HG03469 (cell line): ENCODE results near the gene TMEM243.
"Not testable (repeated sequence)": the region's sequence is repeated elsewhere in the genome, so short reads cannot be mapped to it uniquely, and the experiment has no call there.

Experiments used
- ATAC-seq: cut with Tn5 transposase; IDR thresholded peaks from one replicate; pipeline ENCODE4 v1.9.1; 2021; ENCODE audit warnings: mild to moderate bottlenecking, moderate library complexity, moderate number of reproducible peaks; ENCODE audit not compliant: unreplicated experiment

The TMEM243 gene, protein sequence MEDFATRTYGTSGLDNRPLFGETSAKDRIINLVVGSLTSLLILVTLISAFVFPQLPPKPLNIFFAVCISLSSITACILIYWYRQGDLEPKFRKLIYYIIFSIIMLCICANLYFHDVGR

DNA sequence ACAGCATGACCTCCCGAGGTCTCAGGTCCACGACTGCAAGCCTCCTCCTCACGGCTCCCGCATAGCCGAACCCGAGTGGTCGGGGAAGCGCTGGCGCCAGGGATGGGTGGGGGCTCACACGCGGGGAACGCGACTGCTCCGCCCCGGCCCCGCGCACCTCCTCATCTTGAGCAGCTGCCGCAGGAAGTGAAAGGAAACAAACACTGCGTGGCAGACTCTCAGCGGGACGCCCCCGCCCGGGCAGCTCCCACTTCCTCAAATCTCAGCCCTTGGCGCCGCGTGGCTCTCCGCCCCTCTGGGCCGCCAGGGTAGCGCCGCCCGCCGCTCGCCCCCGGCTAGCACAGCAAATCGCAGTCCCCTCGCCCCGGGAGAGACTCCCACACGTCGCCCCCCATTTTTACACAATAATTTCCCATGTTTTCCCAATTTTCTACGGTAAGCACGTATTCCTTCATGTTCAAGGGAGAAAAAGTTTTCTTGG, at the start of gene TMEM243:
Gene TMEM243 (minus strand): TSS at position 188 of the 481 bp plus-strand sequence. CDS start 229 bp downstream, outside the sequence.
- ATAC-seq = peak; percentile 31

GRCh38 chr7:87267239-87267900, 47.8 kb upstream of the TMEM243 start:
- peak; percentile 87 for ATAC-seq

GRCh38 chr7:87263537-87263936, 44.0 kb upstream of the TMEM243 start:
- ATAC-seq = no peak

GRCh38 chr7:87253589-87254087, 34.1 kb upstream of the TMEM243 start:
- no peak for ATAC-seq

DNA sequence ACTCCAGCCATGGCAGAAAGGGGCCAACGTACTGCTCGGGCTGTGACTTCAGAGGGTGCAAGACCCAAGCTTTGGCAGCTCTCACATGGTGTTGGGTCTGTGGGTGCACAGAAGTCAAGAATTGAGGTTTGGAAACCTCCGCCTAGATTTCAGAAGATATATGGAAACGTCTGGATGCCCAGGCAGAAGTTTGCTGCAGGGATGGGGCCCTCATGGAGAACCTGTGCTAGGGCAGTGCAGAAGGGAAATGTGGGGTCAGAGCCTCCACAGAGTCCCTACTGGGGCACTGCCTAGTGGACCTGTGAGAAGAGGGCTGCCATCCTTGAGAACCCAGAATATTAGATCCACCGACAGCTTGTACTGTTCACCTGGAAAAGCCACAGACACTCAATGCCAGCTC, 26.1 kb upstream of the TMEM243 start:
- ATAC-seq = not testable (repeated sequence)

DNA sequence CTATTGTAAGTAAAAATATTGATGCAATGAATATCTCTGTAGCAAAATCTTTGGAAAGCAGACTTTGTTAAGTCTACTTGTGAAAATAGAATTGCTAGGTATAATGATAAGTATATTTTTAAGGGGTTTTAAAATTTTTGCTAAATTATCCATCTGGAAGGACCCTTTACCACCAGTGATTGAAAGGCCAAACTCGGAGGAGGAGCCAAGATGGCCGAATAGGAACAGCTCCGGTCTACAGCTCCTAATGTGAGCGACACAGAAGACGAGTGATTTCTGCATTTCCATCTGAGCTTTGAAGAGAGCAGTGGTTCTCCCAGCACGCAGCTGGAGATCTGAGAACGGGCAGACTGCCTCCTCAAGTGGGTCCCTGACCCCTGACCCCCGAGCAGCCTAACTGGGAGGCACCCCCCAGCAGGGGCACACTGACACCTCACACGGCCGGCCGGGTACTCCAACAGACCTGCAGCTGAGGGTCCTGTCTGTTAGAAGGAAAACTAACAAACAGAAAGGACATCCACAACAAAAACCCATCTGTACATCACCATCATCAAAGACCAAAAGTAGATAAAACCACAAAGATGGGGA, 19.0 kb upstream of the TMEM243 start:
- ATAC-seq = not testable (repeated sequence)

DNA sequence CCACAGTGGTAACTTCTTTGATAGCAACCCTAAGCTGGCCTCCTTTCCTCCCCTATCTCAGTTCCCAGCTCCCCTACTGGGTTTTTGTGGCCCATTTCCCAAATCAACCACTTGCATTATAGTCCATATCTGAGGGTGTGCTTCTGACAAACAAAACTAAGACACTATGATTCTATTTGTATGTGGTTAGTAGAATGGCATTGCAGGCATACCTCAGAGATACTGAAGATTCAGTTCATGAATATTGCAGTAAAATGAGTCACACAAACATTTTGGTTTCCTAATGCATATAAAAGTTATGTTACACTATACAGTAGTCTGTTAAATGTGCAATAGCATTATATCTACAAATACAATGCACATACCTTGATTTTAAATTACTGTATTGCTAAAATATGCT, 15.4 kb upstream of the TMEM243 start:
- no peak for ATAC-seq

DNA sequence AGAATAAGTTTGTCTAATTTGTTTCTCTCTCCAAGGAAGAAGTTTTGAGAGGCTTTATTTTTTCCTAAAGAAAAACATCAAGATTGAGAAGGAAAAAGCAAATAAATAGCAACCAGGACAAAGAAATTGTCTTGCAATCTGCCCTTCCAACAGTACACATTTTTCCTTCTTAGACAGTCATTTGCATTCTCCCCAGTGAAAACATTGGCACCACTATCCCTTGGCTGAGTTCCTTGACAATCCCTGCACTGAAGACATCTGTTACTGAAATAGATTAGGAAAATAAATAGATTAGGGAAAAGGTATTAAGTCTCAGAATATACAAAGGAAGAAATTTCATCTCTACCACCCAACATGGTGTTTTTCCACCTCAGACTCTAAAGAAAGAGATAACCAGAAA, 12.2 kb upstream of the TMEM243 start:
- ATAC-seq = no peak

DNA sequence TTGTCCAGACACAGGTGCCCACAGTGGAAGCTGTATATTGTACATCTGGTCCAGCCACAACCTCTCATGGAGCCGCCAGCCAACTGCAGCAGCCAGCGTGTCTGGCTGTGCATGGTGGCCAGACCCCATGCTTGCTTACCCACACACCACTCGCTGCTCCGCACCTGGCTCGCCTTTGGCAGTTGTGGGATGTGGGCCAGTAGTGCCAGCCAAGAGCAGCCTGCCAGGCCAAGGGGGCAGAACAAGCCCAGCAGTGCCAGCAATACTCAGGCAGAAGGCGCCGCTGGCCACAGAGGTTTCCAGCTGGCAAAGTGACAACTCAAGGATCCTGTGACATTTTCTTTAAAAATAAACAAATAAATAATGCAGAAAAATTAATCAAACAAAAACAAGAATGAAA, 11.7 kb upstream of the TMEM243 start:
- ATAC-seq = no peak

DNA sequence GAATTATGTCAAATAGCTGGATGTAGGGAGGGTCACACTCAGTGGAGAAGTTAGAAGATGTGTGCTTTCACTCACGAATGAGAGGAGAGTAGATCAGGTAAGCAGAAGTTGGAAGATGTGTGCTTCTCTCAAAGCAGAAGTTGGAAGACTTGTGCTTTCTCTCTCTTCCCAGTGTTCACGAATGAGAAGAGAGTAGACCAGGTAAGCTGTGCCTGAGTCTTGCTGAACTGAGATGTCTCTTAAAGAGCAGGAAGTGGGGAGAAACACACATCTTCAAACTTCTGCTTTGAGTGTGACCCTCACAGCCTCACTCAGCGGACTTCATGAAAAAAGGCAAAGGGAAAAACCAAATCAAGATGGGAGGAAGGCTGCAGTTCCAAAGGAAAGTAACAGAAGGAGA, 7.0 kb upstream of the TMEM243 start:
- no peak for ATAC-seq

GRCh38 chr7:87225696-87226095, 6.2 kb upstream of the TMEM243 start:
- ATAC-seq = no peak

DNA sequence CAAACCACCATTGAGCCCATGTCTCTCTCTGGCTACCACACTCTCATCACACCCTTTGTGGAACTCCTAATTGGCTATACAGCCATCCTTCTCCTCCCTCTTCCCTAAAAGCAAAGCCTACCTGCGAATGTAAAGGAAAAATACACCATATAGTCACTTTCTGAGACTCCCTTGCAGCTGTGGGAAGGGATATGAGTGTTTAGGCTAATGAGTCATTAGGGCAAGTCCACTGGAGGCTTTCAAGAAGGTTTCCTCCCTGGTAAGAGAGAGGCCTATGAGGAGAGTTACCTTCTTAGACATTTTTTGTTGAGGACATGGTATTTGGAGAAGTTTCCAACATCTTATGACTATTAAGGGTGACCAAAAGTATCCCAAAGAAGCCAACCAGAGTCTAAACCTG, 4.1 kb upstream of the TMEM243 start:
- ATAC-seq = no peak

DNA sequence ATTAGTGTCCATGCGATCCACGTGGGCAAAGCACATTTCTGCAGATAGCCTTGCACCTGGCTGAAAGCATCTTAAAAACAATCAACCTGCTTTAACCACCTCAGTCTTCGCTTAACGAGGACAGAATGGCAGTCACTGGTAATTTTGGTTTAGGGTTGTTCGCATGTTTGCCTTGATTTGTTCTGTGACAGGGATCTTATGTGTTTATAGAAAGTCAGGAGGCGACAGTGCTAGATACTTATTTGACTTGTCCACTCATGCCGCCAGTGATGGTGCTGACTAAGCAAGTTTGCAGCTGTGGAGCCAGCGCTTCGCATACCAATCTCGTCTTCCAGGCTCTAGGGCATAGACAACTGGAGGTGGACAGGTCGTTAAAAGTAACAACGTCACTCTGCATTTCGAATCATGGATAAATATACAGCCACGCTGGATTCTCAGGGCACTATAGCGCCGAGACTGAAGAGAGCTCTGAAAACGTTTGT, 1.2 kb upstream of the TMEM243 start:
- ATAC-seq = no peak

- ATAC-seq = peak; percentile 22
Observed at GRCh38 chr7:87220026-87220733, 648 bp upstream of the TMEM243 start.

DNA sequence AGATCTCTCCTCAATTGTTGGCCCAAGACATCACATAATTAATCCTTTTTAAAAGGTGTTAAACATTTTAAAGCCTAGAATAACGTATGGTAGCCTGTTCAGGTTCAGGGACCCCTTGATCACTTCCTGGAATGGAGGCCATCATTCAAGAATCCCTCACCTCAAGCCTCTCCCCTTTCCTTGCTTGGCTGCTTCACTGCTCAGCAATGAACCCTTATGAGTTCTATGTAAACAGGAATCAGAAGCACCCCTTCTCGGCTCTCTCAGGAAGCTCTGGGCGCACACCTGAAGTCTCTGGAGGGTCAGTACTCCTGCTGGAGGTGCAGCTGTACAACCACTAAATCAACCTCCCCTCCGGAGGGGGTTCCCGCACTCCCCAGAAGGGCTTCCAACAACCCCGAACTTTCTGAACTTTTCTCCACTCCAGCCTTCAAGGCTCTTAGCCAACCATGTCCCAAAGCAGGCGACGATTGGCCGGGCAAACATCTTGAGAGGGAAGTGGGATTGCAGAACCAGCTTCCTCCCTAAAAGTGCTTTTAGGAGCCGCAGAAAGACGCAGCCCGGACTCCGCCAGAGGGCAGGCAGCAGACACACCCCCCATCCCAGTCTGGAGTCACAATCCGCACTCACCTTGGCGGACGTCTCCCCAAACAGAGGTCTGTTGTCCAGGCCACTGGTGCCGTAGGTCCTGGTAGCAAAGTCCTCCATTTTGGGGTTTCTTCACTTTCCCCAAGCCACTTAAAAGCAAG, 562 bp downstream of the TMEM243 start:
- ATAC-seq = no peak

- no peak for ATAC-seq
Observed at GRCh38 chr7:87217983-87218653, 1.4 kb downstream of the TMEM243 start.

DNA sequence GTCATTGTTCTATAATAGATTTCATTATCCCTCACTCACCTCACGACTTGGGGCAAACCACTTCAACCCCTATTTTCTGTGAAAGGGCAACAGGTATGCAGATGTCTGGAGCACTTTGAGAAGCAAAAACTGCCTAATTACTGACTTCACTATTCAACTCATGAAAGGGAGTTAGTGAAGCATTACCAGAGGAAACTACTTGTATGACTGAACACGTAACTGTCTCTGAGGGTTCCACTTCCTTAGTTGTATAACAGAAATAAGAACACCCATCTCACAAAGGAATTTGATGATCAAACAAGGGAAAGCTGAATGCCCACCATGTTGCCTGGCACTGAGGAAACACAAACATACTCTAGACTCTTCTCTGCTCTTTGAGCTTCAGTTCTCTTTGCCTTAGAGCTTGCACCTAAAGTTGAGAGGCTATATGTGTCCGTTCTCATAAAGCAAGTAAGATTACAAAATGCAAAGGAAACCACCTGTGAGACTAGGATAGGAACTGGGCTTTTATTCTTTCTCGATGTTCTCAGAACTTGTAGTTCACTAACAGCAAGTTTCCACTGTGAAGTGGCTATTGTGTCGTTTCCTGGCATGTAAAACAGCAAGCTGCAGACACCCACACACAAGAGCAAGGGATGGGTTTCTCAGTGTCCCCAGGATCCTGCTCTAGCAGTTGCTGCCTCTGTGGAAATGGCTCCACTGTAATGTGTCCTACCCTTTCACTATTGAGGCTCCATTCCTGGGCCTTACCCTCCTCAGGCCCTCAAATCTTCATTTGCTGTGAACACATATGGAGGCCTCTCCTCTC, 2.6 kb downstream of the TMEM243 start:
- ATAC-seq = peak; percentile 57

DNA sequence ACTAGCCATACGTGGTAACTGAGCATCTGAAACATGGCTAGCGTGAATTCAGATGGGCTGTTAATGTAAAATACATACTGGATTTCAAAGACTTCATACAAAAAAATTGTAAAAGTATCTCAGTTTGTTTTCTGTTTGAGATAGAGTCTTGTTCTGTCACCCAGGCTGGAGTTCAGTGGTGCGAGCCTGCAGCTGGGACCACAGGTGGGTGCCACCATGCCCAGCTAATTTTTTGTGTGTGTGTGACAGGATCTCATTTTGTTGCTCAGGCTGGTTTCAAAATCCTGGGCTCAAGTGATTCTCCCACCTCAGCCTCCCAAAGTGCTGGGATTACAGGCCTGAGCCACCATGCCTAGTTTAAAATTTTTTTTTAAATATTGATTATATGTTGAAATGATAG, 4.5 kb downstream of the TMEM243 start:
- no peak for ATAC-seq

- ATAC-seq = no peak
Observed at GRCh38 chr7:87213811-87214210, 5.7 kb downstream of the TMEM243 start.
